Gastroesophageal sphincter (tissue), 4 donors: ENCODE results near the gene DNASE2. TPM values are rescaled to one million over a fixed set of nuclear protein-coding genes. Genes with fewer than 3 reads are reported as not detected.

Experiments
- ATAC-seq: fragments of 150-250 bp; one replicate; pipeline ENCODE4 v1.9.1; 2016; ENCODE audit warnings: mild to moderate bottlenecking, moderate library complexity
- H3K27ac ChIP-seq, 4 donors: fragments of 200-600 bp; sonication (generic) in 3 of 4; 1 replicate in 3 of 4; 2 replicates in 1 of 4; pipeline ENCODE4 v1.5.1; 2016 to 2019
- H3K27me3 ChIP-seq: fragments of 200-600 bp; sonication (generic); one replicate; pipeline ENCODE4 v1.5.1; 2019
- H3K36me3 ChIP-seq, 2 donors: fragments of 200-600 bp; sonication (generic); one replicate each; pipeline ENCODE4 v1.5.1; 2019; ENCODE audit warnings: control low read depth in 1 of 2
- H3K4me1 ChIP-seq, 3 donors: fragments of 200-600 bp; sonication (generic); 1 replicate in 2 of 3; 2 replicates in 1 of 3; pipeline ENCODE4 v1.5.1; 2016 to 2019; ENCODE audit warnings: control low read depth in 2 of 3
- H3K4me3 ChIP-seq, 2 donors: fragments of 200-600 bp; sonication (generic); one replicate each; pipeline ENCODE4 v1.5.1; 2019; ENCODE audit warnings: mild to moderate bottlenecking in 1 of 2, moderate library complexity in 1 of 2
- H3K9me3 ChIP-seq, 3 donors: fragments of 200-600 bp; sonication (generic); one replicate each; pipeline ENCODE4 v1.5.1; 2017 to 2019; ENCODE audit warnings: control low read depth in 2 of 3
- CTCF ChIP-seq, 4 experiments: fragments of 200-600 bp in 2 of 4; fragments of 450-650 bp in 2 of 4; sonication (generic) in 1 of 4; IDR thresholded peaks; one replicate each; pipeline ENCODE4 v1.5.1; 2017 to 2019; ENCODE audit warnings: antibody characterized with exemption in 4 of 4, mild to moderate bottlenecking in 2 of 4, moderate library complexity in 2 of 4
- EP300 ChIP-seq: sonication (generic); formaldehyde crosslinking; IDR thresholded peaks from one replicate; pipeline ENCODE4 v1.6.1; 2017; ENCODE audit warnings: antibody characterized with exemption, mild to moderate bottlenecking
- POLR2A ChIP-seq, 2 donors: fragments of 450-650 bp; IDR thresholded peaks; one replicate each; pipeline ENCODE4 v1.6.1; 2017; ENCODE audit warnings: antibody characterized with exemption in 2 of 2, mild to moderate bottlenecking in 2 of 2, moderate library complexity in 1 of 2
- POLR2AphosphoS5 ChIP-seq: sonication (generic); formaldehyde crosslinking; IDR thresholded peaks from one replicate; pipeline ENCODE4 v1.6.1; 2017; ENCODE audit warnings: antibody characterized with exemption
- WGBS, 2 donors: methylation state at CpG; one replicate each; pipeline ENCODE4 v1.1.5; 2018; ENCODE audit warnings: low coverage in 1 of 2; 5-methylcytosine and 5-hydroxymethylcytosine counted together
- total RNA-seq, 4 donors: library from RNA; depleted of rRNA; stranded (reverse); fragments of >200 nt; gene quantifications; one replicate each; pipeline ENCODE4 v1.1.0, GENCODE V29; 2016

The DNASE2 gene
- total RNA-seq, 4 donors from 2014 or later, result 22.3 to 37.1 (median 32.9) TPM

DNA sequence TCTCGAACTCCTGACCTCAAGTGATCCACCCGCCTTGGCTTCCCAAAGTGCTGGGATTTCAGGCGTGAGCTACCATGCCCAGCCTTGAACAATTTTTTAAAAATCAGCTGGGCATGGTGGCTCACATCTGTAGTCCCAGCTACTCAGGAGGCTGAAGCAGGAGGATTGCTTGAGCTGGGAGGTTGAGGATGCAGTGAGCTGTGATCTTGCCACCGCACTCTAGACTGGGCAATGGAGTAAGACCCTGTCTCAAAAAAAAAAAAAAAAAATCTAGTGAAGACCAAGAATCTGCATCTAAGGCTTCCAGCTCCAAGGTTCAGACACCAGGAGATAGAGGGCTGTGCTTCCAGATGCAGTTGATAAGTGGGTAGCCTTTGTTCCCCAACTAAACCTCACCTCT is 17.1 kb downstream of the DNASE2 start:
- Histone ChIP-seq H3K9me3 (no peaks in the 10 kb centered on the region), H3K4me3 (no peak overlapping the region), H3K4me1 (peaks cover 0 to 13% (median 5%) of the 10 kb centered on the region in 3 donors), H3K27me3 (peaks cover 31% of the 10 kb centered on the region), H3K36me3 (no peaks in the 10 kb centered on the region), H3K27ac (no peak overlapping the region)
- 60 to 85% methylated on average over 1 to 3 of the region's 4 CpGs for WGBS, 2 donors
- TF ChIP-seq POLR2A (IDR thresholded peaks at IDR 0.05) (no peak), CTCF (IDR thresholded peaks at IDR 0.05) (no peak), EP300 (no peak), POLR2AphosphoS5 (no peak)
- no peak for ATAC-seq

DNA sequence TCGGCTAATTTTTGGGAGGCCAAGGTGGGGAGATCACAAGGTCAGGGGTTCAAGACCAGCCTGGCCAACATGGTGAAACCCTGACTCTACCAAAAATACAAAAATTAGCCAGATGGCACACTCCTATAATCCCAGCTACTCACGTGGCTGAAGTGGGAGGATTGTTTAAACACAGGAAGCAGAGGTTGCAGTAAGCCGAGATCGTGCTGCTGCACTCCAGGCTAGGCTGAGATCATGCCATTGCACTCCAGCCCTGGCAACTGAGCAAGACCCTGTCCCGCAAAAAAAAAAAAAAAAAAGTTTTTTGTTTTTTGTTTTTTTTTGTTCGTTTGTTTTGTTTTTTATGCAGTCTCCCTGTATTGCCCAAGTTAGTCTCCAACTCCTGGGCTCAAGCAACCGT is 21.7 kb downstream of the DNASE2 start:
- no peak overlapping the region for H3K27ac ChIP-seq
- no peaks in the 10 kb centered on the region for H3K4me1 ChIP-seq
- no peak overlapping the region for H3K4me3 ChIP-seq
- H3K9me3 ChIP-seq, result peaks cover 0 to 8% (median 0%) of the 10 kb centered on the region in 3 donors
- 43 to 53% methylated on average over 6 of the region's 7 CpGs for WGBS, 2 donors
- no peak for TF ChIP-seq CTCF (IDR thresholded peaks at IDR 0.05)
- TF ChIP-seq EP300, result no peak
- no peak for TF ChIP-seq POLR2A (IDR thresholded peaks at IDR 0.05)
- no peak for TF ChIP-seq POLR2AphosphoS5
- no peaks in the 10 kb centered on the region for H3K36me3 ChIP-seq
- H3K27me3 ChIP-seq, result no peaks in the 10 kb centered on the region
- no peak for ATAC-seq

DNA sequence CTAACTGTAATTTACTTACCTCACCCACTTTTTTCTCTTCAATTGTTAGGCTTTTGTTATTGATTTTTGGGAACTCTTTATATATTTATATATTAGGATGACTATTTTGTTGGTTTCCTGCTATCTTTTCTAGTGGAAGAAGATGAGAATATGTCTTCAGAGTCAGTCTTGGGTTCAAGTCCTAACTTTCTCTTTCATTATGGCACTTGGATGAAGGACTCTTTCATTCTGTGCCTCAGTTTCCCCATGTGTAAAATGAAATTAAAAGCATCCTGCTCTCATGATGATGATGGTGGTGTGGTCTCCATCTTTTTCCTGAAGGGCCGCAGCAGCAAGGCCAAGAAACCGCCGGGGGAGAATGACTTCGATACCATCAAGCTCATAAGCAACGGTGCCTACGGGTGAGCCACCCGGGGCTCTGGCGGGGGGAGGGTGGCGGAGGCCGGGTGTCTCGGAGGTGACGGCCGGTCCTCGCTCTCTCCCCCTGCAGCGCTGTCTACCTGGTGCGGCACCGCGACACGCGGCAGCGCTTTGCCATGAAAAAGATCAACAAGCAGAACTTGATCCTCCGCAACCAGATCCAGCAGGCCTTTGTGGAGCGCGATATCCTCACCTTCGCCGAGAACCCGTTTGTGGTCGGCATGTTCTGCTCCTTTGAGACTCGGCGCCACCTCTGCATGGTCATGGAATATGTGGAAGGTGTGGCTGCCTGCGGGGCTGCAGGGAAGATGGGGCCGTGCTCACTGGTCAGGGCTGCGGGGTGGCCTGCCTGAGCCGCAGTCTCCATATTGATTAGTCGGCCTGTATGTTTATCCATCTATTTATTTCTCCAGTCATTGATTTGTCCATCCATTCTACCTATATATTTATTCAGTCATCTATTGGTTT is 23.0 kb downstream of the DNASE2 start:
- H3K27ac ChIP-seq, result no peak overlapping the region
- H3K27me3 ChIP-seq, result no peaks in the 10 kb centered on the region
- no peaks in the 10 kb centered on the region for H3K4me1 ChIP-seq
- H3K9me3 ChIP-seq, result peaks cover 0 to 8% (median 0%) of the 10 kb centered on the region in 3 donors
- H3K36me3 ChIP-seq, result no peaks in the 10 kb centered on the region
- 87 to 88% methylated on average over 8 to 19 of the region's 35 CpGs for WGBS, 2 donors
- ATAC-seq, result no peak
- TF ChIP-seq CTCF (IDR thresholded peaks at IDR 0.05), result no peak
- no peak for TF ChIP-seq POLR2AphosphoS5
- no peak for TF ChIP-seq EP300
- TF ChIP-seq POLR2A (IDR thresholded peaks at IDR 0.05), result no peak
- H3K4me3 ChIP-seq, result no peak overlapping the region

DNA sequence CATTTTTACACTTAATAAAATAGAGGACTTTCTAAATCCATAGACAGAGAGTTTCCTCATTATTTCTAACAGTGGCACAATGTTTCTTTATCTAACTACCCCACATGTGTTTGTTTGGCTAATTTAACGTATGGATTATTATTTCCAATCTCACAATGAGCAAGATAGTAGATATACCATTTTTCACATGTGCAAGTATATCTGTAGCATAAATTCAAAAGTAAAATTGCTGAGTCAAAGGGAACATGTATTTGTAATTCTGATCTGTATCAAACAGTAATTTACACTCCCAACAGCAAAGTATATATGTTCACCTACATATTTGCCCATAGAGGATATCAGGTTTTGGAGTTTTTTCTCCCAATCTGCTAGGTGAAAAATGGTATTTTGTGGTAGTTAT is 24.6 kb downstream of the DNASE2 start:
- ATAC-seq, result no peak
- Histone ChIP-seq H3K4me1 (no peaks in the 10 kb centered on the region), H3K36me3 (no peaks in the 10 kb centered on the region), H3K4me3 (no peak overlapping the region), H3K27ac (no peak overlapping the region), H3K27me3 (peaks cover 6% of the 10 kb centered on the region), H3K9me3 (peaks cover 0 to 8% (median 0%) of the 10 kb centered on the region in 3 donors)
- WGBS, 2 donors, result 62 to 79% methylated on average over 1 of the region's 1 CpG
- TF ChIP-seq CTCF (IDR thresholded peaks at IDR 0.05) (no peak), POLR2A (IDR thresholded peaks at IDR 0.05) (no peak), POLR2AphosphoS5 (no peak), EP300 (no peak)
